Peyer's patch (tissue), 4 donors: ENCODE measurements around the gene PRSS12.

Experiments used
- CTCF ChIP-seq, 6 experiments: fragments of 450-650 bp in 4 of 6; fragments of 200-600 bp in 2 of 6; sonication (generic) in 1 of 6; IDR thresholded peaks; one replicate each; pipeline ENCODE4 v1.5.1; 2017 to 2019; ENCODE audit warnings: antibody characterized with exemption in 6 of 6, mild to moderate bottlenecking in 3 of 6, moderate library complexity in 1 of 6
- POLR2A ChIP-seq, 2 donors: fragments of 450-650 bp; IDR thresholded peaks; one replicate each; pipeline ENCODE4 v1.5.1; 2017; ENCODE audit warnings: antibody characterized with exemption in 2 of 2, mild to moderate bottlenecking in 2 of 2, moderate library complexity in 2 of 2

GRCh38 chr4:118264096-118264495 is 88.7 kb downstream of the PRSS12 start:
- TF ChIP-seq POLR2A (IDR thresholded peaks at IDR 0.05), result no peak
- no peak for TF ChIP-seq CTCF (IDR thresholded peaks at IDR 0.05)
